ENCODE measurements around the gene SOCS6. TPM values are rescaled to one million over a fixed set of nuclear protein-coding genes. Genes with fewer than 3 reads are reported as not detected.

The SOCS6 gene
- total and polyA plus RNA-seq, 2 experiments from 2014 or later: 4.4 to 13.3 TPM

DNA sequence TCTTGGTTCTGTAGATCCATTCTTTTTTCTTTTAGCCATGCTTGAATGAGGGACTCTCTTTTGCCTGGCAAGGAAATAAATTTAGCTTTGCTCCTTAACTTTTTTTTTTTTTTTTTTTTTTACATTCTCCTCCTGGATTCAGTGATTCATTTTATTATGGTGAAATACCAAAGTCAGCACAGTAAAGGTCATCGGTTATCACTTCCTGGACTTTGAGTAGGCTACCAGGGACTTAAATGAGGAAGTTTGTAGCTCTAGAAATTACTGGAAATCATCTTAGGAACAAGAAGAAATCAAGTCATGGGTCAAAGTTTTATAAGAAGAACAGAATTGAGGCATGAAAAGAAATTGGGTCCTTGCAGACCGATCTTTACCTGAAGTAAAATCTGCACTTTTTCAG is 75.0 kb downstream of the SOCS6 start (continued):
- TF ChIP-seq CREB1 (CRISPR knock-in tag; IDR thresholded peaks at IDR 0.05; ENCODE audit: low read depth): no peak
- TF ChIP-seq EZH2phosphoT487 (IDR thresholded peaks at IDR 0.05; ENCODE audit: unreplicated experiment): no peak
- TF ChIP-seq STAT1 (IDR thresholded peaks at IDR 0.05; ENCODE audit: unreplicated experiment): no peak
- no peak for TF ChIP-seq POLR2AphosphoS5 (IDR thresholded peaks at IDR 0.05; ENCODE audit: low read depth)
- no peak for TF ChIP-seq JUNB (IDR thresholded peaks at IDR 0.05; ENCODE audit: unreplicated experiment)
- TF ChIP-seq, protein P1, sequence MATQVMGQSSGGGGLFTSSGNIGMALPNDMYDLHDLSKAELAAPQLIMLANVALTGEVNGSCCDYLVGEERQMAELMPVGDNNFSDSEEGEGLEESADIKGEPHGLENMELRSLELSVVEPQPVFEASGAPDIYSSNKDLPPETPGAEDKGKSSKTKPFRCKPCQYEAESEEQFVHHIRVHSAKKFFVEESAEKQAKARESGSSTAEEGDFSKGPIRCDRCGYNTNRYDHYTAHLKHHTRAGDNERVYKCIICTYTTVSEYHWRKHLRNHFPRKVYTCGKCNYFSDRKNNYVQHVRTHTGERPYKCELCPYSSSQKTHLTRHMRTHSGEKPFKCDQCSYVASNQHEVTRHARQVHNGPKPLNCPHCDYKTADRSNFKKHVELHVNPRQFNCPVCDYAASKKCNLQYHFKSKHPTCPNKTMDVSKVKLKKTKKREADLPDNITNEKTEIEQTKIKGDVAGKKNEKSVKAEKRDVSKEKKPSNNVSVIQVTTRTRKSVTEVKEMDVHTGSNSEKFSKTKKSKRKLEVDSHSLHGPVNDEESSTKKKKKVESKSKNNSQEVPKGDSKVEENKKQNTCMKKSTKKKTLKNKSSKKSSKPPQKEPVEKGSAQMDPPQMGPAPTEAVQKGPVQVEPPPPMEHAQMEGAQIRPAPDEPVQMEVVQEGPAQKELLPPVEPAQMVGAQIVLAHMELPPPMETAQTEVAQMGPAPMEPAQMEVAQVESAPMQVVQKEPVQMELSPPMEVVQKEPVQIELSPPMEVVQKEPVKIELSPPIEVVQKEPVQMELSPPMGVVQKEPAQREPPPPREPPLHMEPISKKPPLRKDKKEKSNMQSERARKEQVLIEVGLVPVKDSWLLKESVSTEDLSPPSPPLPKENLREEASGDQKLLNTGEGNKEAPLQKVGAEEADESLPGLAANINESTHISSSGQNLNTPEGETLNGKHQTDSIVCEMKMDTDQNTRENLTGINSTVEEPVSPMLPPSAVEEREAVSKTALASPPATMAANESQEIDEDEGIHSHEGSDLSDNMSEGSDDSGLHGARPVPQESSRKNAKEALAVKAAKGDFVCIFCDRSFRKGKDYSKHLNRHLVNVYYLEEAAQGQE (IDR thresholded peaks at IDR 0.05; ENCODE audit: unreplicated experiment): no peak

DNA sequence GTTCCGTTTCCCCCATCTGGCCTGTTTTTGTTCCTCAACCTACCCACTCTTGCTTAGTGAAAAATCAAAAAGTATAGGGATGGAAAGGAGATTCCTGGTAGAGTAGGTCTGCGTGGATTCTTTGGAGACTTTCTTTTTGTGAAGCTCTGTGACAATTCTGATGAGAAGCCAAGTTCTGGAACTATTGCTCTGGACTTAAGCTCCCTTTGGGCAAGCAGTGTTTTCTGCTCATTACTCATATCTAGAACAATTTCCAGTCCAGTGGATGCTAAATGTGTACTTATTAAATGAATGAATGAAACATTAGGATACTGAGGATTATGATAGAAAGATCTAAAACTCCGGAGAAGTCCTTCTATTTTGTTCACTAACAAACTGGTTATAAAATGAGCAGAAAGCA is 76.5 kb downstream of the SOCS6 start:
- ATAC-seq (no peak), DNase-seq (ENCODE audit: low spot score) (no peak)
- no peaks in the 10 kb centered on the region for H3K36me3 ChIP-seq (ENCODE audit: insufficient read depth)
- H4K20me1 ChIP-seq (replicated peaks; ENCODE audit: insufficient read depth): no peaks in the 10 kb centered on the region
- peak overlapping the region; percentile 41; the same call in 1 of the 2 replicates for H3K27ac ChIP-seq (ENCODE audit: low read depth)
- no peaks in the 10 kb centered on the region for H3K9me3 Mint-ChIP-seq
- peak overlapping the region; percentile 18; the same call in 1 of the 2 replicates for H3K4me2 ChIP-seq
- H3K4me1 ChIP-seq (ENCODE audit: insufficient read depth): peaks cover 19% of the 10 kb centered on the region
- no peaks in the 10 kb centered on the region for H3K36me3 Mint-ChIP-seq (ENCODE audit: low read depth)
- no peaks in the 10 kb centered on the region for H3K79me2 ChIP-seq (replicated peaks; ENCODE audit: insufficient read depth)
- no peak overlapping the region for H3K4me3 ChIP-seq
- no peaks in the 10 kb centered on the region for H3K27me3 Mint-ChIP-seq (ENCODE audit: insufficient read depth, low read depth, poor library complexity)
- TF ChIP-seq, protein P2, sequence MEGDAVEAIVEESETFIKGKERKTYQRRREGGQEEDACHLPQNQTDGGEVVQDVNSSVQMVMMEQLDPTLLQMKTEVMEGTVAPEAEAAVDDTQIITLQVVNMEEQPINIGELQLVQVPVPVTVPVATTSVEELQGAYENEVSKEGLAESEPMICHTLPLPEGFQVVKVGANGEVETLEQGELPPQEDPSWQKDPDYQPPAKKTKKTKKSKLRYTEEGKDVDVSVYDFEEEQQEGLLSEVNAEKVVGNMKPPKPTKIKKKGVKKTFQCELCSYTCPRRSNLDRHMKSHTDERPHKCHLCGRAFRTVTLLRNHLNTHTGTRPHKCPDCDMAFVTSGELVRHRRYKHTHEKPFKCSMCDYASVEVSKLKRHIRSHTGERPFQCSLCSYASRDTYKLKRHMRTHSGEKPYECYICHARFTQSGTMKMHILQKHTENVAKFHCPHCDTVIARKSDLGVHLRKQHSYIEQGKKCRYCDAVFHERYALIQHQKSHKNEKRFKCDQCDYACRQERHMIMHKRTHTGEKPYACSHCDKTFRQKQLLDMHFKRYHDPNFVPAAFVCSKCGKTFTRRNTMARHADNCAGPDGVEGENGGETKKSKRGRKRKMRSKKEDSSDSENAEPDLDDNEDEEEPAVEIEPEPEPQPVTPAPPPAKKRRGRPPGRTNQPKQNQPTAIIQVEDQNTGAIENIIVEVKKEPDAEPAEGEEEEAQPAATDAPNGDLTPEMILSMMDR (conservative IDR thresholded peaks at IDR 0.05; ENCODE audit: low read depth in 2 of 2): no peak
- TF ChIP-seq STAT1 (IDR thresholded peaks at IDR 0.05; ENCODE audit: unreplicated experiment): no peak
- TF ChIP-seq EZH2phosphoT487 (IDR thresholded peaks at IDR 0.05; ENCODE audit: unreplicated experiment): no peak
- TF ChIP-seq, protein P3, sequence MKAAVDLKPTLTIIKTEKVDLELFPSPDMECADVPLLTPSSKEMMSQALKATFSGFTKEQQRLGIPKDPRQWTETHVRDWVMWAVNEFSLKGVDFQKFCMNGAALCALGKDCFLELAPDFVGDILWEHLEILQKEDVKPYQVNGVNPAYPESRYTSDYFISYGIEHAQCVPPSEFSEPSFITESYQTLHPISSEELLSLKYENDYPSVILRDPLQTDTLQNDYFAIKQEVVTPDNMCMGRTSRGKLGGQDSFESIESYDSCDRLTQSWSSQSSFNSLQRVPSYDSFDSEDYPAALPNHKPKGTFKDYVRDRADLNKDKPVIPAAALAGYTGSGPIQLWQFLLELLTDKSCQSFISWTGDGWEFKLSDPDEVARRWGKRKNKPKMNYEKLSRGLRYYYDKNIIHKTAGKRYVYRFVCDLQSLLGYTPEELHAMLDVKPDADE (IDR thresholded peaks at IDR 0.05): no peak
- no peak for TF ChIP-seq ZNF114 (CRISPR knock-in tag; IDR thresholded peaks at IDR 0.05)
- no peak for TF ChIP-seq CREB1 (CRISPR knock-in tag; IDR thresholded peaks at IDR 0.05; ENCODE audit: low read depth)
- TF ChIP-seq EZH2 (IDR thresholded peaks at IDR 0.05; ENCODE audit: low read depth, unreplicated experiment): no peak
- no peak for TF ChIP-seq POLR2AphosphoS5 (IDR thresholded peaks at IDR 0.05; ENCODE audit: low read depth)
- TF ChIP-seq ZNF331 (CRISPR knock-in tag; IDR thresholded peaks at IDR 0.05; ENCODE audit: low read depth): no peak
- TF ChIP-seq, protein P4, sequence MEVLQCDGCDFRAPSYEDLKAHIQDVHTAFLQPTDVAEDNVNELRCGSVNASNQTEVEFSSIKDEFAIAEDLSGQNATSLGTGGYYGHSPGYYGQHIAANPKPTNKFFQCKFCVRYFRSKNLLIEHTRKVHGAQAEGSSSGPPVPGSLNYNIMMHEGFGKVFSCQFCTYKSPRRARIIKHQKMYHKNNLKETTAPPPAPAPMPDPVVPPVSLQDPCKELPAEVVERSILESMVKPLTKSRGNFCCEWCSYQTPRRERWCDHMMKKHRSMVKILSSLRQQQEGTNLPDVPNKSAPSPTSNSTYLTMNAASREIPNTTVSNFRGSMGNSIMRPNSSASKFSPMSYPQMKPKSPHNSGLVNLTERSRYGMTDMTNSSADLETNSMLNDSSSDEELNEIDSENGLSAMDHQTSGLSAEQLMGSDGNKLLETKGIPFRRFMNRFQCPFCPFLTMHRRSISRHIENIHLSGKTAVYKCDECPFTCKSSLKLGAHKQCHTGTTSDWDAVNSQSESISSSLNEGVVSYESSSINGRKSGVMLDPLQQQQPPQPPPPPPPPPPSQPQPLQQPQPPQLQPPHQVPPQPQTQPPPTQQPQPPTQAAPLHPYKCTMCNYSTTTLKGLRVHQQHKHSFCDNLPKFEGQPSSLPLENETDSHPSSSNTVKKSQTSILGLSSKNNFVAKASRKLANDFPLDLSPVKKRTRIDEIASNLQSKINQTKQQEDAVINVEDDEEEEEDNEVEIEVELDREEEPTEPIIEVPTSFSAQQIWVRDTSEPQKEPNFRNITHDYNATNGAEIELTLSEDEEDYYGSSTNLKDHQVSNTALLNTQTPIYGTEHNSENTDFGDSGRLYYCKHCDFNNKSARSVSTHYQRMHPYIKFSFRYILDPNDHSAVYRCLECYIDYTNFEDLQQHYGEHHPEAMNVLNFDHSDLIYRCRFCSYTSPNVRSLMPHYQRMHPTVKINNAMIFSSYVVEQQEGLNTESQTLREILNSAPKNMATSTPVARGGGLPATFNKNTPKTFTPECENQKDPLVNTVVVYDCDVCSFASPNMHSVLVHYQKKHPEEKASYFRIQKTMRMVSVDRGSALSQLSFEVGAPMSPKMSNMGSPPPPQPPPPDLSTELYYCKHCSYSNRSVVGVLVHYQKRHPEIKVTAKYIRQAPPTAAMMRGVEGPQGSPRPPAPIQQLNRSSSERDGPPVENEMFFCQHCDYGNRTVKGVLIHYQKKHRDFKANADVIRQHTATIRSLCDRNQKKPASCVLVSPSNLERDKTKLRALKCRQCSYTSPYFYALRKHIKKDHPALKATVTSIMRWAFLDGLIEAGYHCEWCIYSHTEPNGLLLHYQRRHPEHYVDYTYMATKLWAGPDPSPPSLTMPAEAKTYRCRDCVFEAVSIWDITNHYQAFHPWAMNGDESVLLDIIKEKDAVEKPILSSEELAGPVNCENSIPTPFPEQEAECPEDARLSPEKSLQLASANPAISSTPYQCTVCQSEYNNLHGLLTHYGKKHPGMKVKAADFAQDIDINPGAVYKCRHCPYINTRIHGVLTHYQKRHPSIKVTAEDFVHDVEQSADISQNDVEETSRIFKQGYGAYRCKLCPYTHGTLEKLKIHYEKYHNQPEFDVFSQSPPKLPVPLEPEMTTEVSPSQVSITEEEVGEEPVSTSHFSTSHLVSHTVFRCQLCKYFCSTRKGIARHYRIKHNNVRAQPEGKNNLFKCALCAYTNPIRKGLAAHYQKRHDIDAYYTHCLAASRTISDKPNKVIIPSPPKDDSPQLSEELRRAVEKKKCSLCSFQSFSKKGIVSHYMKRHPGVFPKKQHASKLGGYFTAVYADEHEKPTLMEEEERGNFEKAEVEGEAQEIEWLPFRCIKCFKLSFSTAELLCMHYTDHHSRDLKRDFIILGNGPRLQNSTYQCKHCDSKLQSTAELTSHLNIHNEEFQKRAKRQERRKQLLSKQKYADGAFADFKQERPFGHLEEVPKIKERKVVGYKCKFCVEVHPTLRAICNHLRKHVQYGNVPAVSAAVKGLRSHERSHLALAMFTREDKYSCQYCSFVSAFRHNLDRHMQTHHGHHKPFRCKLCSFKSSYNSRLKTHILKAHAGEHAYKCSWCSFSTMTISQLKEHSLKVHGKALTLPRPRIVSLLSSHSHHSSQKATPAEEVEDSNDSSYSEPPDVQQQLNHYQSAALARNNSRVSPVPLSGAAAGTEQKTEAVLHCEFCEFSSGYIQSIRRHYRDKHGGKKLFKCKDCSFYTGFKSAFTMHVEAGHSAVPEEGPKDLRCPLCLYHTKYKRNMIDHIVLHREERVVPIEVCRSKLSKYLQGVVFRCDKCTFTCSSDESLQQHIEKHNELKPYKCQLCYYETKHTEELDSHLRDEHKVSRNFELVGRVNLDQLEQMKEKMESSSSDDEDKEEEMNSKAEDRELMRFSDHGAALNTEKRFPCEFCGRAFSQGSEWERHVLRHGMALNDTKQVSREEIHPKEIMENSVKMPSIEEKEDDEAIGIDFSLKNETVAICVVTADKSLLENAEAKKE (CRISPR knock-in tag; IDR thresholded peaks at IDR 0.05): no peak
- no peak for TF ChIP-seq JUNB (IDR thresholded peaks at IDR 0.05; ENCODE audit: unreplicated experiment)
- H2AFZ ChIP-seq: no peak overlapping the region
- H3K27ac Mint-ChIP-seq: no peak overlapping the region
- peaks cover 28% of the 10 kb centered on the region for H3K4me1 Mint-ChIP-seq
- peaks cover 7% of the 10 kb centered on the region; the same call in 1 of the 2 replicates for H3K9me2 ChIP-seq (ENCODE audit: insufficient read depth)
- H3F3A ChIP-seq (replicated peaks; ENCODE audit: low read depth): no peaks in the 10 kb centered on the region
- H3K27me3 ChIP-seq (ENCODE audit: insufficient read depth): no peaks in the 10 kb centered on the region
- no peak overlapping the region for H3K4me3 Mint-ChIP-seq

All from GM23338 (cell line).